HFFc6 (cell line): ENCODE measurements around the gene LZTR1. TPM values are rescaled to one million over a fixed set of nuclear protein-coding genes. Genes with fewer than 3 reads are reported as not detected.

Source experiments
- DNase-seq: peaks from one replicate; pipeline ENCODE4 v3.0.0-alpha.2; 2018
- H3K27ac Mint-ChIP-seq: 2 replicates; pipeline ENCODE4 v1.8.0; 2020; ENCODE audit warnings: mild to moderate bottlenecking, mixed read lengths
- H3K27me3 Mint-ChIP-seq: 2 replicates; pipeline ENCODE4 v1.8.0; 2021; ENCODE audit warnings: mild to moderate bottlenecking, moderate library complexity, mixed read lengths; ENCODE audit not compliant: insufficient read depth
- H3K36me3 Mint-ChIP-seq: 2 replicates; pipeline ENCODE4 v1.8.0; 2021; ENCODE audit warnings: low read depth, mixed read lengths
- H3K4me1 Mint-ChIP-seq: 2 replicates; pipeline ENCODE4 v1.8.0; 2020; ENCODE audit warnings: low read depth, mixed read lengths
- H3K4me3 Mint-ChIP-seq: 2 replicates; pipeline ENCODE4 v1.8.0; 2020; ENCODE audit warnings: mild to moderate bottlenecking, moderate library complexity, mixed read lengths
- H3K9me3 Mint-ChIP-seq: 2 replicates; pipeline ENCODE4 v1.8.0; 2020; ENCODE audit warnings: mild to moderate bottlenecking, mixed read lengths
- CTCF ChIP-seq: fragments of 200-600 bp; sonication (generic); IDR thresholded peaks from 2 replicates; pipeline ENCODE4 v1.5.0; 2021; ENCODE audit warnings: antibody characterized with exemption, mild to moderate bottlenecking
- total RNA-seq, 6 experiments: library from RNA; stranded (reverse); fragmentation: NEBNext Ultra II Directional; extraction: Animal tissue kit (Norgen Biotek cat#: 25700); gene quantifications; 2 replicates in 1 of 6; 3 replicates in 5 of 6; pipeline ENCODE4 v1.2.3, GENCODE V29; 2021

The LZTR1 gene
- total RNA-seq, 6 experiments from 2014 or later = 50.6 to 64.0 (median 57.2) TPM

GRCh38 chr22:21014726-21015465, 32.8 kb downstream of the LZTR1 start, which contains the start of gene P2RX6:
Gene P2RX6, plus strand, starts transcription at chr22:21015165. Its CDS starts 10 bp downstream, at chr22:21015175.
- Mint-ChIP-seq H3K27ac (peak within 1 kb of the TSS; percentile 95), H3K9me3 (no peaks in the 10 kb centered on the region), H3K36me3 (no peaks in the 10 kb centered on the region), H3K27me3 (peaks cover 7% of the 10 kb centered on the region), H3K4me3 (peak within 1 kb of the TSS; percentile 92), H3K4me1 (peaks cover 28% of the 10 kb centered on the region)
- no peak for TF ChIP-seq CTCF
- DNase-seq = peak; percentile 47

- peaks cover 28% of the 10 kb centered on the region for H3K4me1 Mint-ChIP-seq
- peak overlapping the region; percentile 92 for H3K4me3 Mint-ChIP-seq
- no peaks in the 10 kb centered on the region for H3K36me3 Mint-ChIP-seq
These were observed 33.4 kb downstream of the LZTR1 start for GRCh38 chr22:21015466-21016006.

GRCh38 chr22:21016644-21017420, 34.7 kb downstream of the LZTR1 start:
- Mint-ChIP-seq H3K27ac (0 out of 2 replicates have a peak overlapping the region, but pooled peaks have one; percentile 7), H3K4me3 (no peak overlapping the region), H3K27me3 (peaks cover 7% of the 10 kb centered on the region), H3K36me3 (no peaks in the 10 kb centered on the region), H3K9me3 (no peaks in the 10 kb centered on the region), H3K4me1 (peaks cover 28% of the 10 kb centered on the region)
- no peak for TF ChIP-seq CTCF
- no peak for DNase-seq

More at GRCh38 chr22:21015466-21016006, 33.4 kb downstream of the LZTR1 start:
- H3K9me3 Mint-ChIP-seq = no peaks in the 10 kb centered on the region
- DNase-seq = no peak
- peak overlapping the region; percentile 95 for H3K27ac Mint-ChIP-seq
- peaks cover 7% of the 10 kb centered on the region for H3K27me3 Mint-ChIP-seq
- TF ChIP-seq CTCF = no peak

- TF ChIP-seq CTCF = no peak
- no peak overlapping the region for H3K27ac Mint-ChIP-seq
- H3K4me1 Mint-ChIP-seq = peaks cover 26% of the 10 kb centered on the region
- H3K9me3 Mint-ChIP-seq = no peaks in the 10 kb centered on the region
- H3K4me3 Mint-ChIP-seq = no peak overlapping the region
- DNase-seq = no peak
- H3K27me3 Mint-ChIP-seq = peaks cover 7% of the 10 kb centered on the region
- H3K36me3 Mint-ChIP-seq = no peaks in the 10 kb centered on the region
These were observed 36.2 kb downstream of the LZTR1 start for GRCh38 chr22:21018314-21018713.

GRCh38 chr22:21020802-21021429, 38.8 kb downstream of the LZTR1 start:
- peak; percentile 71 for TF ChIP-seq CTCF
- Mint-ChIP-seq H3K9me3 (no peaks in the 10 kb centered on the region), H3K4me1 (no peaks in the 10 kb centered on the region; the same call in 1 of the 2 replicates), H3K27ac (no peak overlapping the region), H3K4me3 (no peak overlapping the region), H3K27me3 (peaks cover 7% of the 10 kb centered on the region), H3K36me3 (no peaks in the 10 kb centered on the region)
- no peak for DNase-seq
